GM19023 (cell line): ENCODE results near the gene FLNB.
"Not testable (repeated sequence)": the region's sequence is repeated elsewhere in the genome, so short reads cannot be mapped to it uniquely, and the experiment has no call there.

Experiments
- ATAC-seq: cut with Tn5 transposase; IDR thresholded peaks from one replicate; pipeline ENCODE4 v1.9.1; 2021; ENCODE audit warnings: mild to moderate bottlenecking, moderate library complexity; ENCODE audit not compliant: unreplicated experiment

The FLNB gene

DNA sequence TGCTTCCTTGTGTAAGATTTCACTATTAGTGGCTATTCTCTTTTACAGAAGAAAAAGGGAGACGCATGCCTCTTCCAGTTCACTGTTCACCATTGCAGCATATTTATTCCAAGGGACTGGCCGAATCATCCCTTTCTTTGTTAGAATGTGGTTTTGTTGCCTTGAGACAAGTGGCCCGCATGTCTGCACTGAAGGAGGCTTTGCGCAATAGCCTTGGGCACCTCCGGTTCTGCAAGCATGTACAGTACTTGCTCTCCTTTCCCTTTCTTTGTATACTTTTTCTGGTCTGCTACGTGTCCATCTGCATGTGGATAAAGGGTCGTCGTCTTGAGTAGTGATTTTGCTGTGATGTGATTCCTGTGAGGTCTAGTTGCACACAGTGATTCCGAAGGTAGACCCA, 43.0 kb downstream of the FLNB start:
- no peak for ATAC-seq

DNA sequence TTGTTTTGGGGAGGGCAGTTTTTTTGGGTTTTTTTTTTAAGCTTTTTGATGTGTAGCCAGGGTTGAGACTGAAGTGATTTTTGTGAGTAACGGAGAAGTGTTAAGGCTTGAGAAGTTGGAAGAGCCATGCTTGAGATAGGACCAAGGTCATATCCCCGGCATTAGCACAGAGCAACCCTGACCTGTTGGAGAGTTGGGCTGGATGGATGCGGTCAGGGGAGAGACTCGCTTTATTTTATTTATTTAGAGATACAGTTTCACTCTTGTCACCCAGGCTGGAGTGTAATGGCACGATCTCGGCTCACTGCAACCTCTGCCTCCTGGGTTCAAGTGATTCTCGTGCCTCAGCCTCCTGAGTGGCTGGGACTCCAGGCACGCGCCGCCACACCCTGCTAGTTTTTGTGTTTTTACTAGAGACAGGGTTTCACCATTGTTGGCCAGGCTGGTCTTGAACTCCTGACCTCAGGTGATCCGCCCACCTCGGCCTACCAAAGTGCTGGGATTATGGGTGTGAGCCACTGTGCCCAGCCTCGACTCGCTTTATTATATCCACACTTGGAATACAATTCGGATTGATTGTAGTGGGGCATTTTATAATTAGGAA, 43.5 kb downstream of the FLNB start:
- ATAC-seq: not testable (repeated sequence)

DNA sequence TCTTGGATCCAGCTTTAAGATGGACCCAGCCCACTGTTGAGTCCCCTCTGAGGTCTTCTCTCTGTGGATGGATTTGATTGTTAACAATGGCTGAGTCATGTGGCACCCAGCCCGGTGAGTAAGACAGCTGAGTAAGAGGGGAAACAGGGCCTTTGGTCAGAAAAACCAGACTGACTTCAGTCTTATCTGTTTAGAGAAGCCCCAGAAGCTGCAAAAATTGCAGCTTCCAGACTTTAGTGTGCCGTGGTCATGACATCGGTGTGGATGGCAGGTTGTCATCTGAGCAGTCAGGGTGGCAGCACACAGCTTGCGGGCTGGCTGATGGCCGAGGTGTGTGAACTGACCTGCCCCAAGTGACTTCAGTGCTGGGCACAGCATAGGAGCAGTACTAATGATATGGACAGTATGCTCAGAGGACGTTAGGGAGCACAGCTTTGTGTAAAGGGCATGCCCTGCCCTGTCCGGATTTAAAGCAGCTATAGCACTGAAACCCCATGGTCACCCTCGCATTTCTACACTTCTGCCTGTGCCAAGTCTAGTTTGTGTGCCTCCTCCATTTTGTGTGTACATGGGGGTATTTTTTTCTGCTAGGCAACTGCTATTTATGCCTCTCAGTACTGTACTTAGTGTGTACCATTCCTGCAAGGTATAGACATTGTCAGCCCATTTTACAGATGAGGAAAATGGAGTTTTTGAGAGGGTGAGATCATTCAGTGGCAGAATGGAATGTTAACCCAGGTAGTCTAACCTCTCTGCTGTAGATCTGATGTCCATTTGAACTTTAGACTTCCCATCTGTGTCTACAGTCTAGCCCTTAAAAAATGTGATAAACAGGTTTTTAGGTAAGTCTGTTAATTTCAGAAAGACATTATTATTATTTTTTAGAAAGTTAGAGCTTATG, 44.4 kb downstream of the FLNB start:
- ATAC-seq: peak; percentile 62

DNA sequence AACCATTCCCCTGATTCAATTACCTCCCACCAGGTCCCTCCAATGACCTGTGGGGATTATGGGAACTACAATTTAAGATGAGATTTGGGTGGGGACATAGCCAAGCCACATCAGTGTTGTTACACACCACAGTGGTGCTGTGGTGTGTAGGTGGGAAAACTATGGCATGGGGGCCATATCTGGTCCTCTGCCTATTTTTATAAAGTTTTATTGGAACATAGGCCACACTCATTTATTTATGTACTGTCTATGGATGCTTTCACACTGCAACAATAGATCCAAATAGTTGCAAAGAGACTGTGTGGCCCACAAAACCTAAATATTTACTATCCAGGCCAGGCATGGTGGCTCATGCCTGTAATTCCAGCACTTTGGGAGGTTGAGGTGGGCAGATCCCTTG, 46.4 kb downstream of the FLNB start:
- no peak for ATAC-seq

DNA sequence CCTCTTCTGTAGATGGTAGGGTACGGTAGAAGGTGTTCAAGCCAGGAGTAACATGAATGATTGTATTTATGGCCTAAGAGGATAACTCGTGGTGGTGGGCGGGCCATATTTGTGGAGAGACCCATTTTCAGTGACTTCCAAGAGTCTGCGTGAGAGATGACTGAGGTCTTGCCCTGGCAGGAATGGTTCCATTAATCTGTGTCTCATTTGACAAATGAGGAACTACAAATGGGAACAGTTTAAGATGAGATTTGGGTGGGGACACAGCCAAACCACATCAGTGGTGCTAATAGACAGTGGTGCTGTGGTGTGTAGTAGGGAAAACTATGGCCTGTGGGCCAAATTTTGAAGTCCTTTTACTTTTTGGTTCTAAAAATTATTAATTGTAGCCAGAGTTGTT, 47.1 kb downstream of the FLNB start:
- no peak for ATAC-seq

DNA sequence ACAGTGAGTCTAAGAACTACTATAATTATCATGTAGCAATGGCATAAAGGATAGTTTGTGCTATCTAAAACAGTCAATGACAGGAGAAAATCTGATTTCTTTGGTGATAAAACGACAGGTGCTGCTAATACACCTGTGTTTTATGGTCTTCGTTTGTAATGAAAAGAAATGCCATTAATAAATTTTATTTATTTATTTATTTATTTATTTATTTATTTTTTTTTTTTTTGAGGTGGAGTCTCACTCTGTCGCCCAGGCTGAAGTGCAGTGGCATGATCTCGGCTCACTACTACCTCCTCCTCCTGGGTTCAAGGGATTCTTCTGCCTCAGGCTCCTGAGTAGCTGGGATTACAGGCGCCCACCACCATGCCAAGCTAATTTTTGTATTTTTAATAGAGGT, 47.7 kb downstream of the FLNB start:
- not testable (repeated sequence) for ATAC-seq

DNA sequence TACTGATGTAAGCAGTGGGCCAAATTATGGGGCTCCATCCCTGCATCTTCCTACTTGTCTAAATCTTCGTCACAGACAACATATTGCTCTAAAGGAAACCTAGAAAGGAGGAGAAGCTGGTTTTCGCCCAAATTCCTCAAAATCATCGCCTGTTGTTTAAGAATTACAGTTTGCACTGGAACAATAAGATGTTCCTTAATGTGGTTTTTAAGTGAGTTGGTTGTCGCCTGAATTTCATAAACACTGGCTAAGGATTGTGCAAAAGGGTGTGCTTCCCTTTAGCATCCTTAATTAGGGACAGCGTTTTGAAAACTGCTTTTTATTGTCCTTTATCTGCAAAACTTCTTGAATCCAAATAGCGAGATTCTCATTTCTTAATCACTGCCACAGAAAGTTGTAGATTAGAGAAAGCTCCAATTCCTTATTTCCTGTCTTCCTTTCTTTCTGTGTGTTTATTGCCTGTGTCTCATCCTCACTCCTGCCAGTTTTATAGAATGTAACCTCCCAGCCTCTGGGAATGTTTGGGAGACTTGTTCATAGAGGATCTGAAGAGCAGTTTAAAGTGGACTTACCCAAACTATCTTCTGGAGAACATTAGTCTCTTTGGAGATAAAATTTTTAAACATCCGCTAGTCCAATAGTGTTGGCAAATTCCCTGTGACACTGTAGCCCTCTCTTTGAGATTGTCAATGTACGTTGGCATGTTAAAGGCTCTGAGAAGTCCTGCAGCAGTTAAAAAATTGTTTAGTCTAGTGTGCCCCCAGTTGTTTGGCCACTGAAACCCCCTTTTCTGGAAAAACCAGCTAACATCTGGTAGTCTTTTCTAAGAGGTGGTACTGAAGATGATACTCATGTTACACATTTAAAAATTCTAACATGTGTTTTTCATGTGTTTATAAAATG, 50.4 kb downstream of the FLNB start:
- ATAC-seq: no peak

DNA sequence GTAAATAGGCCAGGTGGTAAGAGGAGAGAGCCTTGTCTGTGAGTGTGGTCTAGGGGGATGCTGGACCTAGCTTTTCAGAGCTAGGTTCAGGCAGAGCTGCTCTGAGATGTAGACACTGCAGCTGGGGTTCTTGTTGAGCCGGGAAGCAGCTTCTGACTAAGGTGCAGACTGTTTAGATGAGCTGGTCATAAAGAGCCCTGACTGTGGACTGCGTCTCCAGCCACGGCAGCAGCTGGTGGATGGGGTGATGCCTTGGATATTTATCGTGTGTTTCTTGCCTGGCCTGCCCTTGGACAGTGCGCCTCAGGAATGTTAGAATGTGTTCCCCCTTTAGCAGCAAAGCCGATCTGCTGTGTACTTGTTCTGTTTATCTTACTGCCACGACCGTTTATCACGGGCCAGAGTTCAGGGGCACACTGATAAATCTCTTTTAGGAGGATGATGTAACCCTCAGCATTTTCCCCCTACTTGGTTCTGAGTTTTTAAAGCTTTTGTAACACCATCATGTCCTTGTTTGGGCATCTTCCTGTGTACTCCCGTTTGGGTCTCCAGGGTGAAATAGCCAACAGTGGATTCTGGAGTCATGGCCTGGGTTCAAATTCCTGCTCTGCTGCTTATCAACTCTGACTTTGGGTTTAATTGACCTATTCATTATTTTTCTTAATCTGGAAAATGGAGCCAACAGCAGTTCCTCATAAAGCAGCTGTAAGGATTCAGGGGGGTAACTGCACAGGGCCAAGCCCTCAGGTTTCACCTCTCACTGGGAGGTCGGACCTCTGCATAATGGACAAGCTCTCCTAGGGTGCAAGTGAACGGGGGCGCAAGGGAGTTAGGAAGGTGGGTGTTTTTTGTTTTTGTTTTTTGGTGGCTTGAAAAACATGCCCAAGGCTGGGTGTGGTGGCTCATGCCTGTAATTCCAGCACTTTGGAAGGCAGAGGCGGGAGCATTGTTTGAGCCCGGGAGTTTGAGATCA, 51.4 kb downstream of the FLNB start:
- ATAC-seq: no peak

DNA sequence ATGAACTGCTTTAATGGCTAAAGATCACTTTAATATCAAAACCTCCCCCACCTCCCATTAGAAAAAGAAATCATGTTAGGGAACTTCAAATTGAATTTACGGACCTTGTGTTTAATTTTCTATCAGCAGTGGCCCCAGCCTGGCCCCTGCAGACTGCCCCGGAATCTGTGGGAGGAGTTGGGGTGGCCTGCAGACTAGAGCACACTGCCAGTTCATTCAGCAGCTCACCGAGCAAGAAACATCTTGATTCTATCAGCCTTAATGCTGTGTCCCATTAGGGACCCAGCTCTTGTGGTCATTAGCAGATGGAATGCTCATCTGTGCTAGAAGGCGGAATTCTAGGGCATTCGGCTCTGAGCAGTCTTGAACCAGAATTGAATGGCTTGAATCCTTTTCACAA, 54.2 kb downstream of the FLNB start:
- no peak for ATAC-seq

DNA sequence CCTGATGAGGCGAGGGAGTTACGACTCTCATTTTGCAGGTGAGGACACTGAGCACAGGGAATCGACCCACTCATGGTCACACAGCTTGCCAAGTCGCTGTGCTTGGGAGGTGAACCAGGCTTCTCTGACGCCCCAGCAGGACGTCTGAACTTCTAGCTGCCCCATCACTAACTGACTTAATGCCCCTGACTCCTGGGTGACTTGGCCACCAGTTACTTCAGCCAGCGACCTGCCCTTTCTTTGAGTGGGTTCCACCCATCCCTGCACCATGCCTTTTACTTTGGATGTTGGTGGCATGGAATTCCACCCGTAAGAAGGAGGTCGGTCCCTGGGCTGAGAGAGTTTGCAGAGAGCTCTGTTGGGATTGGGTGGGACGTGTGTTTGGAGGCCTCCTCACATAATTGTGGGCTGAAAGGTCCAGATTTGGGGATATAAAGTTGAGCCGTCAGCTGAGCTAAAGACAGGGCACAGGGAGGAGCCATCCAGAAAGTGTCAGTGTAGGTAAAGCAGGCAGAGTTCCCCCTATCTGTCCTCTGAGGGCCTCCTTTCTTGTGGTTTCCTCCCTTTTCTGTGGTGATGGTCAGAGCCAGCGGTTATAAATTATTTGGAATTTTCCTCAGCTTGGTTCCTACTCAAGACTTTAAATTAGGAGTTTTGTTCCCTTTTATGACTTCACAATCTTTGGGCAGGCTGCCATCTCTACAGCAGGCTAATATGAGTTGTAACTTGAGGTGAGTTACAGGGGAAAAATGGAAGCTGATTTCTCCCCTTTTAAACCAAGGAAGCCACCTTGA, 55.0 kb downstream of the FLNB start:
- no peak for ATAC-seq

DNA sequence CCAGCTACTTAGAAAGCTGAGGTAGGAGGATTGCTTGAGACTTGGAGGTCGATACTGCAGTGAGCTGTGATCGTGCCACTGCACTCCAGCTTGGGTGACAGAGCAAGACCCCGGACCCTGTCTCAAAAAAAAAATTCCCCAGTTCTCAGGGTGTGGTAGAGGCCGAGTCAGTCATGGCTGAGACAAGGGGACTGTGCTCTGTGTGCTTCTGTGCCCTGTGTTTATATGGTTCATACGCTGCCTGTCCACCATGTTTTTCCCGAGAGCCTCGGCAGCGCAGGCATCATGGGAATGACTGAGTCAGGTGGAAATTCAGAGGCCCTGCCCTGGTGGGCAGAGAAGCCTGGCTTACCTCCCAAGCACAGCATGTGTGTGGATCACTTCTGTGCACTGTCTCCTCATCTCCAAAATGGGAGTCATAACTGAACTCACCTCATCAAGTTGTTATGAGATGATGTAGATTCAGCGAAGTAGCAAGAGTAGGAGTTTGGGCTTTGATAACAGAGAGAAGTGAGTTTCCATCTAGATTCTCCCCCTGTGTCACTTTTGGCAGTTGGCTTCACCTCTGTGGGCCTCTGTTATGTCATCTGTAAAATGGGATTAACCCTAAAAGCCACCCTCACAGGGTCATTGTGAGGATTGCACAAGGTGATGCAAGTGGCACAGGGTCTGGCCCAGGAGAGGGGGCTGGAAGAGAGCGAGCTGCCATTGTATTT, 56.9 kb downstream of the FLNB start:
- ATAC-seq: no peak

DNA sequence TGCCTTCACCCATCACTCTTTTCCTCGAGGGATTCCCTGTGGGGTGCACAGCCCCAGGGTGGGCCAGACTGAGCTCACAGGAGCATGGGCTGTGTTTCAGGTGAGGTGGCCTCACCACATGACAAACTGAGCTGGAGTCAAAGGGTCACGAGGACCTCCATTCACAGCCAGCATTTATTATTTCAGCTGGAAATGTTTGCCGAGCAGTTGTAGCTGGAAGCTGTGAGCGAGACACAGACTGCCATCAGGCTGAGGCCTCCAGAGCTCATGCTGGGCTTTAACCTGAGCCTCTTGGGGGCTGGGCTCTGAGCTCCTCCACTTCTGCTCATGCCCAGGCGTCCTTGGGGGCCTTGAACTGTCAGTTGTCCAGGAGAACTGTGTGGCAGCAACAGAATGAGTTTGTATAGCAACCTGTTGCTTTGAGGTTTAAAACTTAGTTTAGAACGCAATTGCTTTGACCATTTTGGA, 57.5 kb downstream of the FLNB start:
- no peak for ATAC-seq

DNA sequence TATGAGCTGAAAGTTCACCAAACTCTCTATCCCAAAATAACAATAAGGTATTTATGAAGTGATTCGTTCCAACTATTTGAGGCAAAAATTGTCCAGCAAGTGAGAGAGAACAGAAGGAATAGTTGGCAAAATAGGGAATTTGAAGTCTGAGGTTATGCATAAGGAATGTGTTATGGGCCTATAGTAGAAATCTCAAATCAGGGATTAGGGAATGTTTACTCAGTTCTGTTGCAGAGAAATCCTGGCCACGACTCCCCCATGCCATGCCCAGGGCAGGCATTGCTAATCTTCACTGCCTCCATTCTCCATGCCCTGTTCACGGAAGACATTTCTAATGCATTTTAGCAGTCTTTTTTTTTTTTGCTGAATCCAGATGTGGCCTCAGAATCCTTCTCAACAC, 58.6 kb downstream of the FLNB start:
- no peak for ATAC-seq

DNA sequence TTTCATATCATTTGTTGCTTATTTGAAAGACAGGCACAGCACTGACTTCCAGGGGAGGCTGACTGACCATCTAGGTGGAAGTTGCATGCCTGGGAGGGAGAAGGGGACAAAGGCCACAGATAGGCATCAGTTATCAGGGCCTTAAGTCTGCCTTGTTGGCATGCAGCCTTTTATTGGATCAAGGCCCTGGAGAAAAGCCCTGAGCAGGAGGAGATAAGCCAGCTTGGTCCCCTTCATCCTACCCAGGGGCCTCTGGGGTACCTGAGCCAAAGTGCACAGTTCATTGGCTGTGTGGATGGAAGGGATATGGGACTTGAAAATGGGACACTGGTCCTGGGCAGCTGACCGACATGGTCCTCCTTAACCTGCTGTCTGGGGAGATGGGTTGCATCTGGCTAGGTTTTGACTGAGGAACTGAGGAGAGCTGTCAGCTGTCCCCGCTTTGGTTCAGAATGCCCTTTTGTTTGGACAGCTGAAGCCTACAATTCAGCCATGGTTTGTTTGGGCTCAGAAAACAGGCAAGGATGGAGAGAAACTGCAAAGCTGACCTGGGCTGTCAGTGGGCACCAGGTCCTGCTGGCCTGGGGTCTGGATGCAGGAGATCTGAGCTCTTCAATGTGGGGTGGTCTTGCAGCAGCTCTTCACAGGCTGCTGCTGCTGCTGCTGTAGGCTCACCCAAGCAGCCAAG, 60.0 kb downstream of the FLNB start:
- no peak for ATAC-seq

DNA sequence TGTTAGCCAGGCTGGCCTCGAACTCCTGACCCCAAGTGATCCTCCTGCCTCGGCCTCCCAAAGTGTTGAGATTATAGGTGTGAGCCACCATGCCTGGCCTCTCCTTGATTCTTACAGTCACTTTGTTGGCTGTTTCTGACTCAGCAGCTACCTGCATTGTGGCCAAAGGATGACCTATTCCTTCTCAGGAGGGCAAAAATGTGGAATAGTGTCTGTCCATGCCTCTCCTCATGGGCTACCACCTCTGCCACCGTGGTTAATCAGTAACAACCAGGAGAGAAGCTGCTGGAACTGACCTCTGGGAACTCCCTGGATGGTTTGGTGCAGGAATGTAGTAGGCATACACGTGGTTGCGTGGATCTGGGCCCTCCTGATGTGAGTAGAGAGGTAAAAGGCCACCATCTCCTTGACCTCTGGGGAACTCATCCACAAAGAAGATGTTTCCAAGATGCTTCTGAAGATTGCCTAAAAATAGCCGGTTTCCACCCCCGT, 63.3 kb downstream of the FLNB start:
- ATAC-seq: no peak

DNA sequence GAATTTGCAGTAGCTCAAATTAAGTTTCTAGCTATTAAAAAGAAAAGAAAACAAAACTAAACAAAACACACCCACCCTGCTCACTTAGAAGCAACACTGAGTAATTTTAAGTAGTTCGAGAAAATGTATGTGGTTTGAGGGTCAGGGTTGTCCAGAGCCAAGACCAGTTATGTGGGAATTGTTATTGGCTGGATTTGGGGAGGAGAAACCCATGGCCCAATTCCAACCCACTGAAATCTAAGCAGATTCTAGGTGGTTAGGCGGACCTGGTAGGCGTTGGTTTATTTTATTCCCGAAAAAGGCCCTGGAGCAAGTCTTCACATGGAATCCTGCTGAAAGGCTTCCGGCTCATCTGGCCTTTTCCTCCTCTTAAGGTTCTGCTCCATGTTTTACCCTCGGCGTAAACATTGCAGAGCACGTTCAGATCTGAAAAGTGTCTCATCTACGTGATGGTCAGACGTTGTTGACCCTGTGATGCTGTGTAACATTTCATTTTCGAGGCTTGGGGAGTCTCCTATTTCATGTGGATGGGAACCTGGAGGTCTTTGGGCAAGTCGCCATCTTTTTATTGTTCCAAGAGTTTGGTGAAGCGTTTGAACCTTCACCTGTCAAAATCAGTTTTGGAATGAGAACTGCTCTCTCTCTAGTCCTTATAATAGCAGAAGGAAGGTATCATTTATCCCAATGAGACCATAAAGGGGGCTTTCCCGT, 64.0 kb downstream of the FLNB start:
- ATAC-seq: no peak

DNA sequence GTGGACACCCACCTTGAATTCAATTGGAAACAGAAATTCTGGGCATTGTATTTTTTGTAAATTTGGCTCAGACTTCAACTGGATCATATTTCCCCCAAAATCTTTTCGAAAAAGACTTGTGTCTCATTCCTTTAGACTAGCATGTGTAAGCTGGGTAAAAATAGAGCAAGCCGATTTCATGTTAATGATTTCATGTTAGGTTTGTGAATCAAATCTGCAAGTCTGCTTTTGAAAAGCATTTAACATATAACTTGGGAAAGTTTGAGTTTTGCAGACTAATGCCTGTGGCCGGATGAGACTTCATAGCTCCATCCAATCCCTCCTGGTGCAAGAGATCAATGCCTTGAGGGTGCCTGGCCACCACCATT, 64.5 kb downstream of the FLNB start:
- no peak for ATAC-seq
